GM10248 (cell line): ENCODE measurements around the gene SMURF1.
A peak's percentile ranks its signal among the peaks of the same experiment; 100 is the strongest.

Experiments used
- CTCF ChIA-PET: fragments of 300-600 bp; sonication (Branson Sonifier 250); formaldehyde crosslinking; extraction: SDS; loops from one replicate; lab custom pipeline; 2021; ENCODE audit warnings: antibody characterized with exemption; lab: Yijun Ruan, JAX
- POLR2A ChIA-PET: fragments of 350-650 bp; sonication (Branson Sonifier 250); formaldehyde crosslinking; extraction: SDS; loops from one replicate; lab custom pipeline; 2020; ENCODE audit warnings: antibody characterized with exemption; lab: Yijun Ruan, JAX
- DNase-seq: peaks from one replicate; pipeline ENCODE4 v3.0.0; 2012; ENCODE audit errors: extremely low spot score
- CTCF ChIP-seq: IDR thresholded peaks from 2 replicates; pipeline ENCODE4 v1.5.1; 2012; ENCODE audit warnings: mild to moderate bottlenecking, low read depth; ENCODE audit errors: extremely low read depth, missing control alignments, control extremely low read depth

The SMURF1 gene

GRCh38 chr7:99010281-99010680 is 133.6 kb downstream of the SMURF1 start:
- TF ChIP-seq CTCF = no peak
- POLR2A ChIA-PET = no interaction called here
- no peak for DNase-seq
- CTCF ChIA-PET = interaction anchor here (1.5 kb wide), 1 partner anchor 12 kb away, joined by 4 read pairs; no protein-coding TSS in a partner anchor

GRCh38 chr7:99008921-99009530 is 134.9 kb downstream of the SMURF1 start:
- CTCF ChIA-PET = no interaction called here
- DNase-seq = no peak
- no peak for TF ChIP-seq CTCF
- POLR2A ChIA-PET = interaction anchor here (0.7 kb wide), 1 partner anchor 417 kb away, joined by 6 read pairs; no protein-coding TSS in a partner anchor

- no peak for DNase-seq
- ChIA-PET CTCF (no interaction called here), POLR2A (no interaction called here)
- TF ChIP-seq CTCF = no peak
Measured at GRCh38 chr7:99008181-99008631, 135.7 kb downstream of the SMURF1 start.

- peak; percentile 13 for DNase-seq
- ChIA-PET POLR2A (no interaction called here), CTCF (interaction anchor here (0.9 to 1.4 kb wide), 4 partner anchors 10 to 129 kb away, joined by 3 to 4 read pairs (median 4); partner anchors contain the start of gene TRRAP)
- TF ChIP-seq CTCF = no peak
Measured at GRCh38 chr7:99006739-99007424, 137.0 kb downstream of the SMURF1 start.

- CTCF ChIA-PET = interaction anchor here (0.9 to 1.4 kb wide), 6 partner anchors 9 to 128 kb away, joined by 3 to 4 read pairs (median 4); partner anchors contain the start of gene TRRAP
- no peak for TF ChIP-seq CTCF
- POLR2A ChIA-PET = no interaction called here
- DNase-seq = peak; percentile 55
Measured at GRCh38 chr7:99005776-99006175, 138.1 kb downstream of the SMURF1 start.

- DNase-seq = peak; percentile 10
- no peak for TF ChIP-seq CTCF
- ChIA-PET CTCF (interaction anchor here (1.1 to 2.2 kb wide), 5 partner anchors 10 to 20 kb away, joined by 3 to 6 read pairs (median 3); no protein-coding TSS in a partner anchor), POLR2A (no interaction called here)
Measured at GRCh38 chr7:99004781-99005500, 139.0 kb downstream of the SMURF1 start.
